Measurements from ENCODE around the gene UBL5.
"Not testable (repeated sequence)": the region's sequence is repeated elsewhere in the genome, so short reads cannot be mapped to it uniquely, and the experiment has no call there.

Gene UBL5

DNA sequence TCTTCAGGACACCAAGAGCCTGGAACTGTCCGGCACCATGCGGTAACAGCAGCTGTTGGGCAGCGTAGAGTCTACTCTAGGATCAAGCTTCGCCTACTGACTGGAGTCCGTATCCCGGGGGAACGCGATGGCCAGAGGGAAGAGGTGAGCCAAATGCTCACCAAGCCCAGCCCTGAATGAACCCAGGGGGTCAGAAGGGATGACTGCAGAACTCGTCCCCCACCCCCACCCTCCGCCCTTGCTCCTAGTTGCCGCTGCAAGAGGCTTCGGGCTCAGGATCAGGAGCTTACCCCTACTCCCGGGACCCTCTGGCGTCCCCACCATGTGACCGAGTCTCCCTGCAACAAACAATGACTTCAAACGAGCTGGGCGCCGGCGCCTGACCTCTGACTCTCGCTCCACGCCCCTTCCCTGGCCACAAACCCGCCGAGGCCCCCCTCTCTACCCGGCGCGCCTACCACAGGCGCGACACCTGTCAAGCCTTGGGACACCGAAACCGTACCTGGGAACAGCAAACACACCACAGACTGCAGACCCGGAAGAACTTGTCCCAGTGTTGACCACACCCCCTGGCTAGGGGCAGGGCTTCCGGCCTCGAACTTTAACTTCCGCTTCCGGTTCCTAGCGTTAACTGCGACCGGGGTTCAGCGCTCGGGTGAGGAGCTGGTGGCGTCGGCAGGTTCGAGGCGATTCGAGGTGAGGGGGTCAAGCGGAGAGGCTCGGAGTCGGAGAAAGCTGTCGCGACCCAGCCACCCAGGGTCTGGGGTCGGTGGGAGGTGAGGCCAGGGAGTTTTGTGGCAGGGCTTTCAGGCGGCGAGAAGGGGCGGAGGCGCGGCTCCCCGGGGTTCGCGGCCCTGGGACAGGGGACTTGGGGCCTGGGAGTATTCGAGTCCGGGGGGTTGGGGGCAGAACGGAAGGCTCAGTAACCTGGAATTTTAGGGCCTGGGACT lies at the start of gene UBL5:
Gene UBL5, plus strand, starts transcription at position 630 of the 950 bp plus-strand sequence. CDS start 420 bp downstream, outside the sequence.
- peak; percentile 74 for DNase-seq (ENCODE audit: low read depth)

DNA sequence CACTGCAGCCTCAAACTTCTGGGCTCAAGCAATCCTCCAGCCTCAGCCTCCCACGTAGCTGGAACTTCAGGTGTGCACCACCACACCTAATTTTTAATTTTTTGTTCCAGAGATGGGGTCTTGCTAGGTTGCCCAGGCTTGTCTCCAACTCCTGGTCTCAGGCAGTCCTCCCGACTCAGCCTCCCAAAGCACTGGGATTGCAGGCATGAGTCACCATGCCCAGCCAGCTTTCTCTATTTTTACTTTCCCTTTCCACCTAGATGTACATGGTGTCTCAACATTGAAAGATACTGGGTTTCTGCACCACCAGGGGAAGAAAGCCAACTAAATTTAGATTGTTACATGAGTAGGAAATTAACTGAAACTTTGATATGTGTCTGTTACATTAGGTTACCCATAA lies 45.4 kb upstream of the UBL5 start:
- DNase-seq (ENCODE audit: low read depth), result no peak

DNA sequence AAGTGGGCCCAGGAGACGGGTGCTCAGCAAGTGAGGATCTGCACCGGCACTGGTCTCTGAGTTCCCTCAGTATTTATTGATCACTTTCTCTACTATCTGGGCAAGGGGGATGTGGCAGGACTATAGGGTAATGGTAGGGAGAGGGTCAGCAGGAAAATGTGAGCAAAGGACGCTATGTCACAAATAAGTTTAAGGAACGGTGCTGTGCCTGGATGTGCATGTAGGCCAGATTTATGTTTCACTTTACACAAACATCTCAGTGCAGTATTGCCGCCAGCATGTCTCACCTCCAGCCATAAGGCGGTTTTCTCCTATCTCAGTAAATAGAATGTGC lies 43.6 kb upstream of the UBL5 start:
- not testable (repeated sequence) for DNase-seq (ENCODE audit: low read depth)

DNA sequence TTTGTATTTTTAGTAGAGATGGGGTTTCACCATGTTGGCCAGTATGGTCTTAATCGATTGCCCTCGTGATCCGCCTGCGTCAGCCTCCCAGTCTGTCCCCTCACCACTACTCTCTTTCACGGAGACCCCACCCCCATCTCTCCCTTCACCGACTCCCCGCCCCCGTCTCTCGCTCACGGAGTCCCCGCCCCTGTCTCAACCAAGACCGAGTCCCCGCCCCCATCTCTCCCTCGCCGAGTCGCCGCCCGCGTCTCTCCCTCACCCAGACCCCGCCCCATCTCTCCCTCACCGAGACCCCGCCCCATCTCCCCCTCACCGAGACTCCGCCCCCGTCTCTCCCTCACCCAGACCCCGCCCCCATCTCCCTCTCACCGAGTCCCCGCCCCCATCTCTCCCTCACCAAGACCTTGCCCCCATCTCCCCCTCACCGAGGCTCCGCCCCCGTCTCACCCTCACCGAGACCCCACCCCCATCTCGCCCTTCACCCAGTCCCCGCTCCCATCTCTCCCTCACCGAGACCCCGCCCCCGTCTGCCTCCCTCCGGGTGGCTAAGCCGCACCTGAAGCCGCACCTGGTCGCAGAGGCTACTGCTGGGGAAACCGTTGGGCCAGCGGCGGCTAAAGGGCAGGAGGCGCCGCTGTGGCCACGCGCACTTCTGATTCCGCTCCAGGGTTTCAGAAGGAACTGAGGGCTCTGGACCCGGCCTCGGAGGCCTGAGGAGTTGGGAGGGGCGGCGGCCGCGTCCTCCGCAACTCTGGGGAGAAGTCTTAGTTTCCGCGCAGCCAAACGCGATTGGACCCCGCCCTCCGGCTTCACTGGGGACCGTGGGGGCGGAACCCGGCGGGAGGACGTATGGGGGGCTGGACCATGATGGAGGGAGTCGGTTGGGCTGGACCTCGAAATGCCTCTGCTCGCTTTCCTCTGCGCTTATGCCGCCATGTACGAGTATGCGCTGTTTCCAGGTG lies 42.1 kb upstream of the UBL5 start:
- peak; percentile 86 for DNase-seq (ENCODE audit: low read depth)

- no peak for DNase-seq (ENCODE audit: low read depth)
Measured at GRCh38 chr19:9786342-9786741, 41.4 kb upstream of the UBL5 start.

DNA sequence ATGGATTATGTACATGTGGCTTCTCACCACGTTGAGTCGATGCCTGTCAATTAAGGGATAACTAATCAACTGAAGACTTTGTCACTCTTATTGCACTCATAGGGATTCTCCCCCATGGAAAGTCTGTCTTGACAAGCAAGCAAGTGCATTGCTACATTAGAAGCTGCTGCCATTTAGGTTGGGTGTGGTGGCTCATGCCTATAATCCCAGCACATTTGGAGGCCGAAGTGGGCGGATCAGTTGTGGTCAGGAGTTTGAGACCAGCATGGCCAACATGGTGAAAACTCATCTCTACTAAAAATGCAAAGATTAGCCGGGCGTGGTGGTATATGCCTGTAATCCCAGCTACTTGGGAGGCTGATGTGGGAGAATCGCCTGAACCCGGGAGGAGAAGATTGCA lies 40.9 kb upstream of the UBL5 start:
- DNase-seq (ENCODE audit: low read depth), result no peak

DNA sequence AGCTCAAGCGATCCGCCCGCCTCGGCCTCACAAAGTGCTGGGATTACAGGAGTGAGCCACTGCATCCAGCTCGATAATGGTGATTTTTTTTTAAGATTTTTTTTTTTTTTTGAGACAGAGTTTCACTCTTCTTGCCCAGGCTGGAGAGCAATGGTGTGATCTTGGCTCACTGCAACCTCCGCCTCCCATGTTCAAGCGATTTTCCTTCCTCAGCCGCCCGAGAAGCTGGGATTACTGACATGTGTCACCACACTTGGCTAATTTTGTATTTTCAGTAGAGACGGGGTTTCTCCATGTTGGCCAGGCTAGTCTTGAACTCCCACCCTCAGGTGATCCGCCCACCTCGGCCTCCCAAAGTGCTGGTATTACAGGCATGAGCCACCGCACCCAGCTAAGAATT lies 39.1 kb upstream of the UBL5 start:
- DNase-seq (ENCODE audit: low read depth), result not testable (repeated sequence)

DNA sequence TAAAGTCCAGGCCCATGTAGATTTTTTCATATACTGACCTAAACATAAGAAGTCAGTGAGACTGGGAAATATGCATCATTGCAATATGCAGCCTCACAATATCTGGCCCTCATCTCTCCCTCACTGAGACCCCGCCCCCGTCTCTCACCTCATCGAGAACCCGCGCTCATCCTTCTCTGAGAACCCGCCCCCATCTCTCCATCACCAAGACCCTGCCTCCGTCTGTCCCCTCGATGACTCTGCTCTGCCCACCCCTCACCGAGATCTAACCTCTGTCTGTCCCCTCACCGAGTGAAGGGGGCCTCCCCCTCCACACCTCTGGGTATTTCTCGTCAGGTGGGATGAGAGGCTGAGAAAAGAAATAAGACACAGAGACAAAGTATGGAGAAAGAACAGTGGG lies 38.7 kb upstream of the UBL5 start:
- no peak for DNase-seq (ENCODE audit: low read depth)

DNA sequence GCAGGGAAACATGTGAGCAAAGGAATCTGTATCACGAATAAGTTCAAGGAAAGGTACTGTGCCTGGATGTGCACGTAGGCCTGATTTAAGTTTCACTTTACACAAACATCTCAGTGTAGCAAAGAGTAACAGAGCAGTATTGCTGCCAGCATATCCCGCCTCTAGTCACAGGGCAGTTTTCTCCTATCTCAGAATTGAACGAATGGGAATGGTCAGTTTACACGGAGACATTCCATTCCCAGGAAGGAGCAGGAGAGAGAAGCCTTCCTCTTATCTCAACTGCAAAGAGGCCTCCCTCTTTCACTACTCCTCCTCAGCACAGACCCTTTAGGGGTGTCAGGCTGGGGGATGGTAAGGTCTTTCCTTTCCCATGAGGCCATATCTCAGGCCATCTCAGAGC lies 38.1 kb upstream of the UBL5 start:
- not testable (repeated sequence) for DNase-seq (ENCODE audit: low read depth)

- not testable (repeated sequence) for DNase-seq (ENCODE audit: low read depth)
Measured at GRCh38 chr19:9791073-9791367, 36.7 kb upstream of the UBL5 start.

- DNase-seq (ENCODE audit: low read depth), result peak; percentile 93
Measured at GRCh38 chr19:9791552-9792205, 36.0 kb upstream of the UBL5 start.

- peak; percentile 84 for DNase-seq (ENCODE audit: low read depth)
Measured at GRCh38 chr19:9792206-9793070, 35.3 kb upstream of the UBL5 start.

DNA sequence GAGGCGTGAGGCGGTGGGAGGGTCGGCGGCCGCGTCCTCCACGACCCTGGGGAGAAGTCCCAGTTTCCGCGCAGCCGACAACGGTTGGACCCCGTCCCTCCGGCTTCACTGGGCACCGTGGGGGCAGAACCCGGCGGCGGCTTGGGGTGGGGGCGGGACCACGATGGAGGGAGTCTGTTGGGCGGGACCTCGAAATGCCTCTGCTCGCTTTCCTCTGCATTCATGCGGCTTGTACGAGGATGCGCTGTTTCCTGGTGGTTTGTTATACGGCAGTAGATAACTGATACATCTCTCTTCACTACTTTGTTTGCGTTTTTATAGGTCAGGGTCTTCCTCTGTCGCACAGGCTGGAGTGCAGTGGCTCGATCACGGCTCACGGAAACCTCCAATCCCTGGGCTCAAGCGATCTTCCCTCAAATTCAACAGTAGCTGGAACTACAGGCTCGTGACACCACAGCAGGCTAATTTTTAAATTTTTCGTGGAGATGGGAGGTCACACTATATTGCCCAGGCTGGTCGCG lies 34.6 kb upstream of the UBL5 start:
- DNase-seq (ENCODE audit: low read depth), result peak; percentile 18

GRCh38 chr19:9796113-9796773 lies 31.5 kb upstream of the UBL5 start:
- DNase-seq (ENCODE audit: low read depth), result peak; percentile 84

DNA sequence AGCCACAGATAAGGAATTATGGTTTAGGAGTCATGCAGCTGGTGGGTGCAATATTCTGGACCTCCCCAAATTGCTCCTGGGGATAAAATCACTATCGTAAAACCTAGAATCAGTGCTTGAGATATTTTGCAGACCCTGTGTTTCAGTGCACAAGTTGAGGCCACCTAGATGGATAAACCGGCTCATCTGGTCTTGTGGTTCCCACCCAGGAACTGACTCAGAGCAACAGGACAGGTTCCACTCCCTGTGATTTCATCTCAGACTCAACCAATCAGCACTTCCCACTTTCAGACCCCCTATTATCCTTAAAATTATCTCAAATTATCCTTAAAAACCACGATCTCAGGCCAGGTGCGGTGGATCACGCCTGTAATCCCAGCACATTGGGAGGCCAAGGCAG lies 29.8 kb upstream of the UBL5 start:
- no peak for DNase-seq (ENCODE audit: low read depth)

DNA sequence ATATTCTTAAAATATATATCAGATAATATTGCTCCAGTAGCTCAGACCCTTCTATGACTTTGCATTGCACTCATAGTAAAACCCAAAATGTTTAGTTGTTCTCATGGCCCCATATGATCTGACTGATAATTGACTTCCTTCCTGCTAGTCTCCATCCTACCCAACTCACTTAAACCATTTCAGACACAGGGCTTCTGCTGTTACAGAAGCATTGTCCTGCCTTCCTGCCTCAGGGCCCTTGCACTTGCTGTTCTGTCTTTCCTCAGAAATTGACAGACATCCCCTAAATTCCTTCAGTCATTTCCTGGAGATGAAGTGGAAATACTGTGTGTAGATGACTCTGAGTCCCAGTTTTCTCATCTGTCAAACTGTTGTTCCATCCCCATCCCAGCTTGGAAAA lies 28.6 kb upstream of the UBL5 start:
- no peak for DNase-seq (ENCODE audit: low read depth)

GRCh38 chr19:9801976-9802375 lies 25.7 kb upstream of the UBL5 start:
- no peak for DNase-seq (ENCODE audit: low read depth)

DNA sequence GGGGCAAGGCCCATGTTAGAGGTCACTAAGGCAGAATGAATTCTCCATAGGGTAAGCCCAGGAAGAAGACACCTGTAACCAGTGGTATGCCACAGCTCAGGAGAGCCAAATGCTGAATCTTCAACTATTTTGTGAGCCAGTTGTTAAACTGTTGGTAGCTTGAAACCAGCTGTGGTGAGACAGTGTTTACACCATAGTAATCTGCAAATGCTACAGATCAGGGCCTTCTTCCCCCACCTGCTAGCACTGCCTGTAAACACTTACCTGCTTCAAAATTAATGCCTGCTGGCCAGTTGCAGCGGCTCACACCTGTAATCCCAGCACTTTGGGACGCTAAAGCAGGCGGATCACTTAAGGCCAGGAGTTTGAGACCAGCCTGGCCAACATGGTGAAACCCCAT lies 20.9 kb upstream of the UBL5 start:
- DNase-seq (ENCODE audit: low read depth), result no peak

GRCh38 chr19:9808855-9809824 lies 18.6 kb upstream of the UBL5 start:
- no peak for DNase-seq (ENCODE audit: low read depth)

All from stromal cell of bone marrow (primary cell).